HG03457 (cell line): Measurements from ENCODE around the gene SCAI.
"Not testable (repeated sequence)": the region's sequence is repeated elsewhere in the genome, so short reads cannot be mapped to it uniquely, and the experiment has no call there.

Source experiments
- ATAC-seq: cut with Tn5 transposase; IDR thresholded peaks from one replicate; pipeline ENCODE4 v1.9.1; 2021; ENCODE audit warnings: moderate number of reproducible peaks; ENCODE audit not compliant: unreplicated experiment

SCAI gene

DNA sequence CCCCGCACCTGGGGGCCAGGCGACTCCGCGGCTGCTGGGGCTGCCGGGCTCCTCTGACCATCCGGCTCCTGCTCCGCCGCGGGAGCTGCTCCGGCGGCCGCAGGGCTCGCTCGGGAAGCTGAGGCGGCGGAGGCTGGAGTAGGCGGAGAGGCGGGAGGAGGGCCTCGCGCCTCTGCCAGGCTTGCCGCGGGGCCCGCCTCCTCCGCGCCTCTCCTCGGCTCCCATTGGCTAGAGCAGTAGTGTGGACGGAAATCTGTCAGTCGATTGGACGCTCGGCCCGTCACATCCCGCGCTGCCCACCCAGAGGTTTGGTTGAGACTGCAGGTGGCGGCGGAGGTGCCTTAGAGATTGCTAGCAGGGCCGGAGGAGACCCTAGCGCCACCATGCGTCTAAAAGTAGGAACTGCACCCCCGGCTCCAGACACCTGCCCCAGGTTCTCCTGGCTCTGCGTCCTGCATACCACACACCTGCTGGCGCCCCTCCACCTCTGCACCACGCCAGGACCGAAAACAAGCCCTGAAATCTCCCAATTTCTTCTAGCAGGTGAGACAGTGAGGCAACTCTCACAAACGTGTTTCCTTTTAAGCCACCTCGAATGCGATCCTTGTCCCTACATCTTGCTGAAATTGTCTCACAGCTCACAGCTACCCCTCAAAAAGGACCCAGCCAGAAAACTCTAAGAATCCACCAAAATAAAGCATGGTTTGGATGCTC, at the start of gene SCAI:
Gene SCAI, minus strand, starts transcription at position 152 of the 714 bp plus-strand sequence. Its CDS starts 91 bp downstream, at position 61.
- peak; percentile 95 for ATAC-seq

GRCh38 chr9:125190361-125190801, 47.1 kb upstream of the SCAI start:
- no peak for ATAC-seq

GRCh38 chr9:125189361-125190289, 46.3 kb upstream of the SCAI start, which contains the start of gene PPP6C:
Gene PPP6C (minus strand): TSS chr9:125189803. CDS start chr9:125189718, 85 bp downstream.
- peak; percentile 90 for ATAC-seq

DNA sequence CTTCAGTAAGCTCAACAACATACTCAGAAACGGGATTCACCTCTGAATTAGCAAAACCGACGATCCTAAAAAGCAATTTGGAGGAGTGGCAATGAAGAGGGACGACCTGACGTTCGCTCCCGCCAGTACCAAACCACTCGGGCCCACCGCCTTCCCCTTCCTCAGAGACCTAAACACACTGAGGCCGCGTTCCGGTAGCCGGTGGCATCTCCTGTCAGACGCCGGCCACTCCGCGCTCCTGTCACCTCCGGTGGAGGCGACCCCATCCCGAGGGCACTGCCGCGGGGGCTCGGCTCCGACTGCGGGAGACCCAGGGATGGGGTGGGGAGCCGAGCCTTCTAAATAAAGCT, 45.7 kb upstream of the SCAI start:
- no peak for ATAC-seq

GRCh38 chr9:125183561-125183960, 40.2 kb upstream of the SCAI start:
- no peak for ATAC-seq

DNA sequence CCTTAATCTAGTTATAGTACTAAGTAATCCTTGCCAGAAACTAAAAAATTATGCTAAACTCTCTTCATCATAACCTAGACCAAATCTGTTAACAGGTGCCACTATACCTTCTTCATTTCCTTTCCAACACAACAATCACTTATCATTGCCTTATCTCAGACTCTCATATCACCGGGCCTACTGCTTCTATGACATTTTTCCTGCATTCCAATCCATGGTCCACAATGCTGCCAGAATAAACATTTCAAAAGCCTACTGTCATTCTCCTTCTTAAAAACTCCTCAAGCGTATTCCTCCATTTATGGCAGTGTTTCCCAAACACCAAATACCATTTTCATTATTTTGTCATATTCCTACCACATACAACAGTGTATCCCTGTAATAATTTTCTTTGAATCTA, 39.7 kb upstream of the SCAI start:
- ATAC-seq, result no peak

- not testable (repeated sequence) for ATAC-seq
These were observed 38.4 kb upstream of the SCAI start for GRCh38 chr9:125181756-125182155.

- ATAC-seq, result no peak
These were observed 37.5 kb upstream of the SCAI start for GRCh38 chr9:125180876-125181275.

- ATAC-seq, result not testable (repeated sequence)
These were observed 36.4 kb upstream of the SCAI start for GRCh38 chr9:125179776-125180175.

DNA sequence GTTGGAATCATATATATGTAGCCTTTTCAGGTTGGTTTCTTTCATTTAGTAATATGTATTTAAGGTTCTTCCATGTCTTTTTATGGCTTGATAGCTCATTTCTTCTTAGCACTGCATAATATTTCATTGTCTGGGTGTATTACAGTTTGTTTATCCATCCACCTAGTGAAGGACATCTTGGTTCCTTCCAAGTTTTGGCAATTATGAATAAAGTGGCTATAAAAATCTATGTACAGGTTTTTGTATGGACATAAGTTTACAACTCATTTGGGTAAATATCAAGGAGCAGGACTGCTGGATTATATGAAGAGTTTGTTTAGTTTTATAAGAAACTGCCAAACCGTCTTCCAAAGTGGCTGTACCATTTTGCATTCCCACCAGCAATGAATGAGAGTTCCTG, 34.6 kb upstream of the SCAI start:
- ATAC-seq, result no peak

DNA sequence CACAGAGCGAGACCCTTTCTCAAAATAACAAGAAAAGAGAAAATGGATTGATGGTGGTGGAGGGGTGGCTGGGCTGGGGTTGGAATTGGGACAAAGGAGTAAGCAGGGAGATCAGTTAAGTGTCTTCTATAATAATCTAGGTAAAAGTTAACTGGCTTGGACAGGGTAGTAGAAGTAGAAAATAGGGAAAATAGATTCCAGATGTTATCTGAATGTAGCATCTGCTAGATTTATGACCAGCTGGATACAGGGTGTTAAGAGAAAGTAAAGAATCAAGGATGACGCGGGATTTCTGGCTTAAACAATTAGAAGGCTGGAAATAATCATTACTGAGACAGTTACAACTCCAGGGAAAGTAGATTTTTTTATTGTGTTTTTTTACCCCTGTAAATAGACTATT, 33.3 kb upstream of the SCAI start:
- no peak for ATAC-seq

DNA sequence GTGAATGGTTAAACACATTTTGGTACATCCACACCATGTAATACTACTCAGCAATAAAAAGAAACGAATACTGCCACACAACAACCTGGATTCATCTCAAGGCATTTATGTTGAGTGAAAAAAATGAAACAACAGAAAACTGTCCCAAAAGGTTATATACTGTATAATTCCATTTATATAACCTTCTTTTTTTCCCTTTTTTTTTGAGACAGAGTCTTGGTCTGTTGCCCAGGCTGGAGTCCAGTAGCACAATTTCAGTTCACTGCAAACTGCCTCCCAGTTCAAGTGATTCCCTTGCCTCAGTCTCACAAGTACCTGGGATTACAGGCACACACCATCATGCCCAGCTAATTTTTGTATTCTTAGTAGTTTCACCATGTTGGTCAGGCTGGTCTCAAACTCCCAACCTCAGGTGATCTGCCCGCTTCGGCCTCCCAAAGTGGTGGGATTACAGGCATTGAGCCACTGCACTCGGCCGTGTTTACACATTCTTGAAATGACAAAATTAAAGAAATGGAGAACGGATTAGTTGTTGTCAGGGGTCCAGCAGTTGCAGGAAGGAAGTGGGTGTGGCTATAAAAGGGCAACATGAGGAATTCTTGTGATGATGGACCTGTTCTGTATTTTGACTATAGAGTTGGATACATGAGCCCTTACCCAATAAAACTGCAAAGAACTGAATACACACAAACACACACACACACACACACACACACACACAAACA, 28.9 kb upstream of the SCAI start:
- no peak for ATAC-seq

DNA sequence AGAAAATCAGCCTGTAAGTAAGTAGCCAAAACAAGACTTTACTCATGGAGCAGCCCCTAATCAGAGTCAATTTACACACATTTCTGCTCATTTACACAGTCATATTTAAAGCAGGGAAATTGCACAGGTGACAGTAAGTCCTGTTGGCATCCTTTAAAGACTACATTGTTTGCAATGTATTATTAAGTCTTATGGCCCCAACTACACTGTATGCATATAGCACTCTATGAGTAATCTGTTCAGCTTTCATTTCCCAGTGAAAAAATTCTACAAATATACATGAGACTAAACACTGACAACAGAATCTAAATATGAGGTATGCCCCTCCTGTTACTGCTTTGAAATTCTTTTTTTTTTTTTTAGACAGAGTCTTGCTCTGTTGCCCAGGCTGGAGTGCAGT, 26.6 kb upstream of the SCAI start:
- ATAC-seq, result no peak

DNA sequence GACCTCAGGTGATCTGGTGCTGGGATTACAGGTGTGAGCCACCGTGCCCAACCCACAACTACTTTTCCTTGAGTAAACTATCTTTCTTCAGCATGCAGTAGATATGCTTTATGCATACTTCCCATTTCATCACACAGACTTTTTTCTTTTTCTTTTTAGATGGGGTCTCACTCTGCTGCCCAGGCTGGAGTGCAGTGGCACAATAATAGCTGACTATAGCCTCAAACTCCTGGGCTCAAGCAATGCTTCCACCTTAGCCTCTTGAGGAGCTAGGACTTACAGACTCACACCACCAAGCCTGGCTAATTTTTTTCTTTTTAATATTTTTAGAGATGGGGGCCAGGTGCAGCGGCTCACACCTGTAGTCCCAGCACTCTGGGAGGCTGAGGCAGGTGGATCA, 23.4 kb upstream of the SCAI start:
- ATAC-seq, result no peak

DNA sequence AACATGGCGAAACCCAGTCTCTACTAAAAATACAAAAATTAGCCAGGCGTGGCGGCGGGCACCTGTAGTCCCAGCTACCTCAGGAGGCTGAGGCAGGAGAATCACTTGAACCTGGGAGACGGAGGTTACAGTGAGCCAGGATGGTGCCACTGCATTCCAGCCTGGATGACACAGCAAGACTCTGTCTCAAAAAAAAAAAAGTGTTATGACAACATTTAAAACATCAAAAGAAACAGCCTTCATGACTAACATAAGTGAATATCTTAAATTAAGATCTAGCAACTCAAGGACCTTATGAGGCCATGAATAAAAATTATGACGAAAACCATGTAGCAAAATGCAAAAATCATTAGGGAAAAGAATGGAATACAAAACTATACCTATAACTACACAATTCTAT, 19.6 kb upstream of the SCAI start:
- ATAC-seq, result not testable (repeated sequence)

DNA sequence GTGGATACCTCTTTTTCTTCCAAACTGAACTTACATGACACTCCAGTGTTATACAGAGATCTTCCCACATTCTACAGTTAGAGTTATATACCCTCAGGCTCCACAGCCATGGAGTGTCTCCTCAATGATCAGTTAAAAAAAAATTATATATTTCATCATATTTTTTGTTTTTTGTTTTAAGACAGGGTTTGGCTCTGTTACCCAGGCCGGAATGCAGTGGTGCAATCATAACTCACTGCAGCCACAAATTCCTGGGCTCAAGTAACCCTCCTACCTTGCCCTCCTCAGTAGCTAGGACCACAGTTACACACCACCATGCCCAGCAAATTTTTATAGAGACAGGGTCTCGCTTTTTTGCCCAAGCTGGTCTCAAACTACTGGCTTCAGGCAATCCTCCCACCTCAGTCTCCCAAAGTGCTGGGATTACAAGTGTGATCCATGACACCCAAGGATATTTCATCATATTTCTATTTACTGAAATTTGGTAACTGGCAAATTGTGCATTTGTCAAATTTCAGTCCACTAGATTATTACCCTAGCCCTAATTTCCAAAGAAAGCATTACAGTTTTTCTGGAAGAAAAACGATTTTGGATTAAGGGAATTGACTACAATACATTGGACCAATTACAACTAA, 18.1 kb upstream of the SCAI start:
- ATAC-seq, result no peak

DNA sequence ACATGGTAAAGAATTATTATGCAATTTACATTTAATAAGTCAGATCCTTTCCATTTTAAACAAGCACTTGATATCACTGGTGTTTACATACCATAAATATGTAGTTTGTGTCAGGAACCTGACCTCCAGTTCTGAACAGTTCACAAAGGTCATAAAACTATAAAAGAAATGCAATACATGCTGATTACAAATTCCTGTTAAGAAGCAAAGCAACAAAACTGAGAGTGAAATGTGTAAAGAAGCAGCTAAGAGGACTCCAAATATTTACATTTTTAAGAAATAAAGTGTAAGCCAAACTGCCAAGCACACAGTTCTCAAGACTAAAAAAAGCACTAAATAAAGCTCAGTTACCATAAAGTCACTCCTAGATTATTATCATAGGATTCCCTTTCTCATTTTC, 17.4 kb upstream of the SCAI start:
- no peak for ATAC-seq

- no peak for ATAC-seq
These were observed 13.2 kb upstream of the SCAI start for GRCh38 chr9:125156551-125156950.

DNA sequence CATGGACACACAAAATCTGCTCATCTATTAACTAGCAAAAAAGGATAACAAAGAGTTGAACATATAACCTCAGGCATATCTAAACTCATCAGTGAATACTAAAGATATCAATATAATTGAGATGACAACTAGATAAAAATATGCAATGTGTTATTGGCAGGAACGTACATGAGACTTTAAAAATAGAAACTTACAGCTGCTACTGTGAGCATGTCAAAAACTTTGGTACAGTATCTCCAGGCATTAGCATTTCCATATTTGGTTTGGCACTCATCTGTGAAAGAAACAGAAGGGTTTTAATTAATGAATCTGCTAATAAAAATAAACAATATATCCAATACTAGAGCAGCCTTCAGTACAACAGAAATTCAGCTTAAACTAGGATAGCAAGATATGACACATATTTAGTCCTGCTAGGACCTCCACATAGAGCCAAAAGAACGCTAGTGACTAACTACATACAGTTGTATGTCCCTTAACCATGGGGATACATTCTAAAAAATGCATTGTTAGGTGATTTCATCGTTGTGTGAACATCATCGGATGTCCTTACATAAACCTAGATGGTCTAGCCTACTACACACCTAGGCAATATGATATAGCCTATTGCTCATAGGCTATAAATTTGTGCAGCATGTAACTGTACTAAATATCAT, 10.5 kb upstream of the SCAI start:
- ATAC-seq, result no peak

GRCh38 chr9:125151730-125152129, 8.4 kb upstream of the SCAI start:
- ATAC-seq, result no peak
